HG03575 (cell line): Measurements from ENCODE around the gene TTC39C.

ENCODE experiments used
- ATAC-seq: cut with Tn5 transposase; IDR thresholded peaks from one replicate; pipeline ENCODE4 v1.9.1; 2021; ENCODE audit not compliant: unreplicated experiment, insufficient number of reproducible peaks, low FRiP score; ENCODE audit errors: extremely low read depth

Gene TTC39C

DNA sequence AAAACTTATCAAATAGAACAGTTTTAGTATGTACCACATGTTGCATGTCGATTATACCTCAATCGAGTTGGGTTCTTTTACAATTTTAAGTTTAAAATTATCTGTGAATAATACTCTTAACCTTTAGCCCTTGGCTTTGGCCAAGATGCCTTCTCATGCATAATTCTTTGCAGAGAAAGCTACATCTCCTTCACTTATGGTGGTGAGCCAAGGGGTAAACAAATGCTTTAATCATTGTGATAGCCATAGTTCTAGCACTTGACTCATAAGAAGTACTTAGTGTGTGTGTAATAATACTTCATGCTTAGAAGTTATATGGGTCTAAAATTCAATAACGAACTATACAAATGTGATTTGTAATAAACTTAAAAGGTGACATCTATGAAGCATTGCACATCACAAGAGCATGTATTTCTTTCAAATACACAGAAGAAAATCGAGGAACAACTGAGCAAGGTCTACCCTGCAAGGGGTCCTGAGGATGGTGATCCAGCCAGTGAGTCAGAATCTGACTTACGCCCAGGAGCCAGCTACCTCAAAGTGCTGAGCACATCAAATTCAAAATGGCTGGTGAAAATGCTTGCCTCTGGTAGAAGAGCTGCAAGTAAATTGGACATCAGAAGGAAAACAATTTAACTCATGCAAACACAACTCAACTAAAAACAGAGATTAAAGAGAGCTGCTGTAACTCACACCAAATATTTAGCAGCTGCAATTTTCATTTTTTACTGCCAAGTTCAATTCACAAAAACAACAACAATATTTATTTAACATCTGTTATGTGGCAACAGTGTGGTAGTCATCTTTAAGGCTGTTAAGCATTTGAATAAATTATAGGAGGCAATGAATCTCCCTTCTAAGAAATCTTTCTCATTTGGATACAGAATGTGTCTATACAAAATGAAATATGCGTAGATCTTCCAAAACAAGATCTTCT lies 23.8 kb upstream of the TTC39C start:
- ATAC-seq: no peak

DNA sequence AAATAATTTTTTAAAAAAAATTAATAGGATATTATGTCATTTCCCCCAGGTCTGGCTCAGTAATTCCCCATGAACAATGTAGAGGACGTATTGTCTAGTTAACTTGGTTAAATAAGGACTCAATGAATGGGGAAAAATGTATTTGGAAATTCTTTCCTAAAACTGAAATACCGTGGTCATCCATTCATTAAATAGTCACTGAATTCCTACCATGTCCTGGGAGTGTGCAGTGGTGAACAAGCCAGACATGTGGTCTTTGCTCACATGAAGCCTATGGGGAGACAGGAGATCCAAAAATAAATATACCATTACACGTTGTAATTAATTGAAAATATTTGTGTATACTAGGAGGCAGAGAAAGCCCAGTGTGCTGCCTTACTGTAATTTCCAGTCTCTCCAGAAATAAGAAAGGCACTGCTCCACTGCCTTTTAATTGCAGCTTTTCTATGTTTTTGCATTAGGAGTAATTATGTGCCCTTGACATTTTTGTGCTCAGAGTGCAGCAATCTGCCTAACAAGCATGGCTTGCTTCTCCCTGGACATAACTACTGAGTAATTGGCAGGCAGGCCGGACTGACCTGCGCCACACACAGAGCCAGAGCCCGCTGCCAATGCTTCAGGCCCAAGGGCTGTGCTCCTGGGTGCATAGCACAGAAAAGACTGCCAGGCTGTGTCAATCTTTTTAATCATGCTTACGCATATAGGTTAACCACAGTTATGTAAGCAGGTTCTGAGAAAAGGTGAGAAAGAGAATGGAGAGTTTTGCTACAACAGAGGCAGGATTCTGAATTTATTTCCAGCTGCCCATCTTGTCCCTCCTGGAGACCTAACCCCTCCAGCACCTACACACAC lies 22.2 kb upstream of the TTC39C start:
- no peak for ATAC-seq

DNA sequence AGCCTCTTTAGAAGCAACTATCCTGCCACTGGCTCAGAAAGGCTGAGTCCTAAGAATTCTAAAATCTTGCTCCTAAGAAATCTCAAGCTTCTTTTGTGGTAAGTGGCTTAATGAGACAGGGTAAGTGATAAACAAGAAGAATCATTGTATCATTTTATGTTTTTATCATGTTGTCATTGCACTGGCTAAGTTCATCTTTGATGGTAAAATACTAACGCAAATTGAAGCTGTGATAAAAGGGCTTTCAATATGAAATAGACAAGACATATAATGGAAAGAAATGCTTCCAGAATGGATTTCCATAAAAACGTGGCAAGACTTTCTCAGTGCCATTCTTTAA lies 21.6 kb upstream of the TTC39C start:
- ATAC-seq: no peak

DNA sequence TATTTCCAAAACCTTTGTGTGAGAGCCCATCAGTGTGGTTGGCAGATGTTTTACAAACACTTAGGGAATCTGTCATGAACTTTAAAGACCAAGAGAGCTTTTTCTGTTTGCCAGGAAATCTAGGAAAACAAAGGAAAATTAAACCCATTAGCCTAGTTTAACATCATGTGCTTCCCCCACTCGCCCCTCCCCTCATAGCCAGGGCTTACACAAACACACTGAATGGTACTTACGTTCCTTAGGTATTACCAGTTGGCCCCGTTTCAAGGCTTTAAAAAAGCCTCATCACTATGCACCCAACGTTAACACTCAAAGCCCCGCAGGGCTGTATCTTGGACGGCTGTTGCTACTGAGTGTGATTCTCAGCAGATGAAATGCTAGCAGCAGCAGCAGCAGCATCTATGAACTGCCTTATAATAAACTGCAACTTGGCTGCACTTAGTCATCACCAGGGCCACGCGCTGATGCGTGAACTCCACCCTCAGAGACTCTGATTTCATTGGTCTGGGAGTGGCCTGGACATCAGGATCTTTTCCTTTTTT lies 20.1 kb upstream of the TTC39C start:
- no peak for ATAC-seq

DNA sequence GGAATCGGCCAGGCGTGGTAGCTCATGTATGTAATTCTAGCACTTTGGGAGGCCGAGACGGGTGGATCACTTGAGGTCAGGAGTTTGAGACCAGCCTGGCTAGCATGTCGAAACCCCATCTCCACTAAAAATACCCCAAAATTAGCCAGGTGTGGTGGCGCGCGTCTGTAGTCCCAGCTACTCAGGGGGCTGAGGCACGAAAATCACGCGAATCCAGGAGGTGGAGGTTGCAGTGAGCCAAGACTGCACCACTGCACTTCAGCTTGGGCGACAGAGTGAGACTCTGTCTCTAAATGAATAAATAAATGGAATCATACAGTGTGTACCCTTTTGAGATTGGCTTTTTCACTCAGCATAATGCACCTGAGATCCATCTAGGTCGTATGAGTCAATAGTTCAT lies 19.4 kb upstream of the TTC39C start:
- ATAC-seq: no peak

DNA sequence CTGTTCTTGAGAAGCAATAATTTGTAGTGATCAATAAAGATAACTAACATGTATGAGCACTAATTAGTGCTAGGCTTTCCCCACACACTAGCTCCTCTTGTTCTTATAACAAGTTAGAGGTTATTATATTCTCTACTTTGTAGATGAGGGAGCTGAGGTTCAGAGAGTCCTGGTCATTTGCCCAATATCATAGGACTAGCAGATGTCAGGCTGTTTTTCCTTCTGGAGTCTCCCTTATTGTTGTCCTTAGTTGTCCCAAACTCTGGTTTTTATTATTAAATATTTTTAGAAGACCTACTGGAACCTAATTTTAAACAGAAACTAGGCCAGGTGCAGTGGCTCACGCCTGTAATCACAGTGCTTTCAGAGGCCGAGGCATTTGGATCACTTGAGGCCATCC lies 16.5 kb upstream of the TTC39C start:
- no peak for ATAC-seq

DNA sequence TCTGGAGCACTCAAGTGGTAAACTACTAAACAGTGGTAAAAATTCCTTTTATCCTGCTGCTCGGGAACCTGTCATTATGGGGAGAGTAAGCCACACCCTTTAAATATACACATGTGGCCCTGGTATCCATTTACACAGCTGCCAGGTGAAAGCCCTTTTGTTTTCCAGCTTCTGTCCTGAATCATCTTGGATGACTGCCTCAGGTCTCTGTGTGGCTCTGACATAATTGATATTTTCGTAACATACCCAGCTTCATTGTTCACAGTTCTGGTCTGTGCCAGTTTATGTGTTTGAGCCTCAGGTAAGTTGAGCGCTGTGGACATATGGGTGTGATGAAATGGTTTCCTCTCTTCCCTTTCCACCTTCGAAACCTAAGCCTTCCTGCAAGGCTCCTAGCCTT lies 15.7 kb upstream of the TTC39C start:
- no peak for ATAC-seq

DNA sequence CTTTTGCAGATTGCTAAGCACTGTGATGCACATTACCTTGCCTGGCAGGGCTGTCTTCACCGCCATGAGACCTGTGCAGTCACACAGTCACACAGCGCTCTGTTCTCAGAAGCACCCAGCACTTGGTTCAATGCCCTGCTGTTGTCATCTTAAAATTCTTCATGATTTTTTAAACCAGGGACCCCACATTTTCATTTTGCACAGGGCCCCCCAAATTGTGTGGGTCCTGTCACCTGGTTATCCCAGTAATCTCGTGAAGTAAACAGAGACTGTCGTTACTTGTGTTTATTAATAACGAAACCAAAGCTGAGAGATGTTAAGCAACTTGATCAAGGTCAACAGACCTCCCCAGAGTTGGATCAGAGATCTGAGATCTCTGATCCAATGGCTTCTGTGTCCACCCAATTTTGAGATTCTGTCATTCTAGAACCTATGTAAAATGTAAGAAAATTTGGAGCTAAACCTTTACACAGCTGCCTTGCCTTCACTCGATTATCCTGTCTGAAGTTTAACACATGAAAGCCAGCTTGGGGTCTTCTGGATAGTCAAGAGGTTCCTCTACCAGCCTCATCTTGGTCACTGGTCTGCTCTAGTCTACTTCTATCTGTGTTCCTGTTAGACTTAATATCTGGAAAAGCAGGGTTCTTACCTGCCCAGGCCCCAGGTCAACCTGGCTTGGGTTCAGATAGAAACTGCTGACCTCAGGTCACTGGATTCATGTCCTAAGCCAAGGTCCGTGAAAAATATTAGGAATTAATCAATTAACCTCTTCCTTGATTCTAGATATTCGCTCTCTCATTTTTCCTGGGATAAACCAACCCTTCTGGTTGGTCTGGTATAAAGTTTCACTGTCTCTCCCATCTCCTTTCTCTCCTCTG lies 13.7 kb upstream of the TTC39C start:
- ATAC-seq: no peak

DNA sequence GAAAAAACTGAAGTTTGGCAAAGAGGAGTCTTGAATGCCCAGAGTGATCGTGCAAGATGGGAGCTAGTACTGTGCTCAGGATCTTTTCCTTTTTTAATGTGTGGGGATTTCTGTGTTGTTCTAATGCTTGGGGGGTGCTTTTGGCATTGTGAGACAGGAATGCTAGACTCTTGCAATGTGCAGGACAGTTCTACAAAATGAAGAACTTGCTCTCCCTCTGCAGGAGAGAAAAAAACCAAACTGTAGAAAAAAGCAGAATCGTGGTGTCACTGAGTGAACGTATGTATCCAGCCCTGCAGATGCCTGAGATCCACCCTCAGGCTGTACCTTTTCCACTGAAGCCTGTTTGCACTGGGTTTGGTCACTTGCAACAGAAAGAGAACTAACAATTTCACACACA lies 12.1 kb upstream of the TTC39C start:
- ATAC-seq: no peak

DNA sequence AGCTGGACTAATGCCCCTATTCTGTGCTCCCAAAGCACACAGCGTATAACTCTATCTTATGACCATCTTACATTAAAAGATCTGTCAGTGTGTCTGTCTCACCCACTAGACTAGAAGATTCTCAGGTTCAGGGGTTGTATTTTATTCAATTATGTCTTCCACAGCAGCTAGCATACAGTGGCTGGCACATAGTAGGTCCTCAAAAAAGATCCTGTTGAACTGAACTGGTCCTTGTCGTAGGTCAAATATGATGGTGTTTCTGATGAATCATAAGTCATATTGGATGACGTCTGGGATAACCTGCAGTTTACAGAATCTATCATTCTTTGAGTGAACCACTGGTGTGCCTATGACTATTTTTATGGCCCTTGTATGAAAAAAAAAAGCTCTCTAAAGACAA lies 11.3 kb upstream of the TTC39C start:
- no peak for ATAC-seq

DNA sequence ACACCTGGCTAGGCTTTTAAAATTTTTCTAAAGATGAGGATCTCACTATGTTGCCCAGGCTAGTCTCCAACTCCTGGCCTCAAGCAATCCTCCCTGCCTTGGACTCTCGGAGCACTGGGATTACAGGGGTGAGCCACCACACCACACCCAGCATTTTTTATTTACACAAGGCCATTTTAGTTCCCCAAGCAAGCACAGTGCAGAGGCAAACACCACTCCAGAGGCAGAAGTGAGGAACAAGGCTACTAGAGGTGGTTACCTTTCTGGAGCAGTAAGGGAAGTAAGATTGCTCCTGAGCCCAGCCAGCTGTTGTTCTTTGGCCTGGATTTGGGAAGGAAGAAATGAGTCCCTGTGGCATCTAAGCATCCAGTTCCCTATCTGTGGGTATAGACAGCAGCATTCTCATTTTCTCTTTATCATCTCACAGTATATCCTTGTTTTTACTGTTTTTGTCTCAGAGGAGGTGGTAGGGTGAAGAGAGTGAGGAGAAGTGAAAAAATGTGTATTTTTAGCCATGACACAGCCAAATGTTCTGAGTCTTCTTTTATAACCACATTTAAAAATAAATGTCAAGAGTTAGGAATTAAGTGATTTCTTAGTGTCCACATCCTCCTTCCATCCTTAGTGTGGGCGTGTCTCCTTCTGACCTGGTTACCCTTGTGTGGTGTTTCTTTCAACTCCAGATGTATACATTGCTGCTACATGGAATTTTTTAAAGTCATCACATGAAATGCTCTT lies 10.5 kb upstream of the TTC39C start:
- ATAC-seq: no peak

DNA sequence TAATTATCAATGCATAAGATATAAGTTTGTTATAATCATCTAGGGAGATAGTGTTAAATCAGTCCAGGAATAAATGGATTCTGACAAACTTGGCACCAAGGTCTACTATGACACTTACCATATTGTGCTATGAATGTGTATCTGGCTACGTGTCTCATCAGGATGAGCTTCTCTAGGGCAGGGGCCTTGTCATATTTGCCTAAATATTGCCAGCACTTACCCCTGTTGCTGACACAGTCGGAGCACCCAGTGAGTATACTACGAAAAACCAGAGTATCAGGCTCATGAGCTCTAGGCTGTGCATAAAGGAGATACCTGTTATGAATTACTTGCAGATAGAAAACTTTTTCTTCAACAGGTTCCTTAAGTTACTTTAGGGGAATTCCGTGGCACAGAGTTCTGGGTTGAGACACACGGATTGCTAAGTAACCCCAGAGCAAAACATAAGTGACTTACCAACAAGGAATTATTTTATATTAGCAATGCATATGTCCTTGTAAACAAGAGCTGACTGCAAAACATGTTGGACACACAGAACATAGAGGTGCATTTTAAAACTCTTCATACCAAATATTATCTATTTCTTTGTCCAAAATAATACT lies 7.7 kb upstream of the TTC39C start:
- ATAC-seq: no peak

DNA sequence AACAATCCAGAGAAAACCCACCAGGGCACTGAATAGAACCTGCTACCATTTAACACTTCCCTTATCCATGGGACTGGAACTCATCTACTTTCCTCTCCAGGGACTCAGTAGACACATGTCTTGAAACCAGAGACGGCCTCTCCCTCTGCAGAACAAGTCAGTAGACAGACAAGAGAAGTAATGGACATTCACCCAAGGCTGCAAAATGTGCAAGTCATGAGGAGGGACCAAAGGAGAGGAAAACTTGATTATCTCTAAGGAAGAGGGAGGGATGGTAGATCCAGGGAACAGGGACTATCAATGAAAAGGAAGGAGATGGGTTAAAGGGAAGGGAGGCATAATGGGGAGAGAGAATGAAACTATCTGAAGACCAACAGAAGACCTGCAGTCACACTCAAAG lies 5.3 kb upstream of the TTC39C start:
- ATAC-seq: no peak

DNA sequence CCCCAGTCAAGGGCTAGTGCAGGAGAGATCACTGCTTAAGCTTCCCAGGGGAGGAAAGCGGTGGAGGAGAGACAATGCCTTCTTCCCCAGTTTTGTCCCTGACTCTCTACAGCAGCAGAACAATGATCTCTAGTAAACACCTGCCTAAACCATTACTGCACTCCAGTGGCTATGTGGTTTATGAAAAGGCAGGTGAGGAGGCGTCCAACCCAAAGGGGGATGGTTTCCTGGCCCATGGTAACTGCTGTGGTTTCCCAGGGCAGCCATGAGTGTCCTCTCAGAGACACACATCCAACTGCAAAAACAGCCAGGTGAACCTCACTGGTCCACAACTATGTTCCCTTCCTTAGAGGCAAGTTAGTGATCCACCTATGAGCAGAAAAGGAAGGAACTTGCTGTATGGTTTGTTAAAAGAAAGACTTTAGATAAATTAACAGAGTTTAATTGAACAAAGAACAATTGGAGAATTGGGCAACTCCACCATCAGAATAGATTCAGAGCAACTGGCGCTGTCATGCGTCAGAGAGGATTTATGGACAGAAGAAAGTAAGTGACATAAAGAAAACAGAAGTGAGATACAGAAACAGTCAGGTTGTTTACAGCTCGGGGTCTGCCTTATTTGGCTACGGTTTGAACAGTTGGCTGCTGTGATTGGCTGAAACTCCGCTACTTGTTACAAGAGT lies 4.8 kb upstream of the TTC39C start:
- no peak for ATAC-seq

DNA sequence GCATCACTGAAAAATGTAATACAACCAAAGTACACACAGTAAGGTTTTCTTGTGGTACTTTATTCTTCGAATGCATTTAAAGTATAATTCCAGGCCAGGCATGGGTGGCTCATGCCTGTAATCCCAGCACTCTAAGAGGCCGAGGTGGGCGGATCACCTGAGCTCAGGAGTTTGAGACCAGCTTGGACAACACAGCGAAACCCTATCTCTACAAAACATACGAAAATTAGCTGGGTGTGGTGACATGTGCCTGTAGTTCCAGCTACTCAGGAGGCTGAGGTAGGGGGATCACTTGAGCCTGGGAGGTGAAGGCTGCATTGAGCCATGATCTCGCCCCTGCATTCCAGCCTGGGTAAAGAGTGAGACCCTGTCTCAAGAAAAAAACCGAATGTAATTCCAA lies 3.9 kb upstream of the TTC39C start:
- no peak for ATAC-seq

DNA sequence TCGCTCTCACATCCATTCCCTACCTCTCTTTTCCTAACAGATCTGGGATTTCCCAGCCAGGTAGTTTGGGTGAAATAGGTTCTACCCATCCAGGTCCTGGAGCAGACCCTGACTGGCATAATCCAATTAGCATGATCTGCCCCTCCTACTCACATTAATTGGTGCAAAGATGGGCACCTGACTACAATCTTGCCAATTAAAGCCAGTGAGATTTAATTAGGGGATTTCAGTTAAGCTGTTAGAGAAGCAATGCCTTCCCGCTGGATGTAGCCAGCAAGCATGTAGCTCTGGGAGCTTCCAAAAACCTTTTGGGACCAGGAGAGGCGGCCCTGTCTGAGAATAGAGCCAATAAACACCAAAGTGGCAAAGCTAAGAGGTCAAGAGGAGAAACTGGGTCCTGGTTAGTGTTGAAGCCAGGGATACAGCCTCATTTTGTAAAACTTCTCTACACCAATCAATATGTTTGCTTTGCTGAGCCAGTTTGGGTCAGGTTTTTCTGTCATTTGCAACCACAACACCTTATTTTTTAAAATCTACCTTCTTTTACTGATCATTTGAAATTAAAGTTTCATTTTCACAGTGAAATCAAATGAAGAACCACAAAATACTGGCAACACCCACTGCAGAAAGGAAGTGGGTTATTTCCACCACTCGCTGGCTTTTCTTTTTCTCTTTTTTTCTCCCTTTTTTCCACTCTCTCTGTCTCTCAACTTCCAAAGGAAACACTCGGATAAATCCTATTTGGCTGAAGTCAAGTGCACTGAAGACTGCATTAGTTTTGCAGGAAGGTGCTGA lies 3.2 kb upstream of the TTC39C start:
- no peak for ATAC-seq

DNA sequence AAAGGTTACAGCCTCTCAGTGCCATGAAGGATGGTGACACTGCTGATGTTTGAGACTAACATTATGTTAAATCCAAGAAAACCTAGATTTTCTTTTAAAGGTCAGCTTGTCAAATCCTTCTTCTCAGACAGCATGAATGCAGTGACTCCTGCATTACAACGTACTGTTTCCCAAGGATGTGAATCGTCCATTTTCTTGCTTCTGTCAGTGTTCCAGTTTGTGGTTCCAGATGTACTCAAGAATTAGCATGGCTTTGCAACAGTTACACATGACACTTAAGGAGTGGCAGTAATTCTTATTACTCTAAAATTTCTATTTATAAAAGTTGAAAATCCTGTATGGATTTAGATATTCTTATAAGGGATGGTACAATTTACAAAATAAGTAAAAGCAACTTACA lies 1.5 kb upstream of the TTC39C start:
- no peak for ATAC-seq
